HTR-8/SVneo (cell line): ENCODE results near the gene SLA2.
"Not testable (repeated sequence)": the region's sequence is repeated elsewhere in the genome, so short reads cannot be mapped to it uniquely, and the experiment has no call there.

Experiments used
- DNase-seq: peaks from one replicate; pipeline ENCODE4 v3.0.0; 2011; ENCODE audit warnings: low spot score, mixed read lengths; ENCODE audit not compliant: insufficient read length
- FAIRE-seq: peaks from 2 replicates; lab custom pipeline; 2011; peaks lifted over from hg19 to GRCh38; lab: Jason Lieb, UNC

Gene SLA2

DNA sequence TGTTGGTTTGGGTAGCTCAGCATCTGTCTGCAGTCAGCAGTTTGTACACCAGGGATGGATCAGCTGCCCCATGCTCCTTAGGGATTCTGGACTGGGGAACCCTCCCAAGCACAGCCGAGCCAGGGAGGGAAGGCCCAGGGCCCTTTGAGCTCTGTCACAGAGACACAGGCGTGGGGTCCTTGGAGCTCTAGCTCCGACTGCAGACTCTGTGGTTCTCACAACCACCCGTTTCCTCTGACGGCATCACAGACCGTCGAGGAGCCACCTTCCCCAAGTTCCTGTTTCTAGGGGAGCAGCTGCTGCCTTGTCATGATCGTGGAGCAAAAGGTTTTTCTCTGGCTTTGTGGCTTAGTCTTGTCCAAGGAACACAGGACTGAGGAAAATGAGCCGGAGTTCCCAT lies at the start of gene SLA2:
TSS of gene SLA2 (minus strand) at position 199 of the 400 bp plus-strand sequence. CDS start 4,861 bp downstream, outside the sequence.
- no peak for FAIRE-seq
- DNase-seq, result no peak

- not testable (repeated sequence) for DNase-seq, FAIRE-seq
Measured at GRCh38 chr20:36695467-36695866, 49.5 kb upstream of the SLA2 start.

GRCh38 chr20:36688630-36689029 lies 42.6 kb upstream of the SLA2 start:
- DNase-seq (no peak), FAIRE-seq (no peak)

GRCh38 chr20:36687850-36688249 lies 41.9 kb upstream of the SLA2 start:
- no peak for DNase-seq
- FAIRE-seq, result peak; percentile 40

GRCh38 chr20:36686944-36687343 lies 40.9 kb upstream of the SLA2 start:
- DNase-seq (no peak), FAIRE-seq (peak; percentile 33)

GRCh38 chr20:36686504-36686903 lies 40.5 kb upstream of the SLA2 start:
- no peak for FAIRE-seq
- no peak for DNase-seq

- DNase-seq (no peak), FAIRE-seq (no peak)
Measured at GRCh38 chr20:36684747-36685146, 38.8 kb upstream of the SLA2 start.

DNA sequence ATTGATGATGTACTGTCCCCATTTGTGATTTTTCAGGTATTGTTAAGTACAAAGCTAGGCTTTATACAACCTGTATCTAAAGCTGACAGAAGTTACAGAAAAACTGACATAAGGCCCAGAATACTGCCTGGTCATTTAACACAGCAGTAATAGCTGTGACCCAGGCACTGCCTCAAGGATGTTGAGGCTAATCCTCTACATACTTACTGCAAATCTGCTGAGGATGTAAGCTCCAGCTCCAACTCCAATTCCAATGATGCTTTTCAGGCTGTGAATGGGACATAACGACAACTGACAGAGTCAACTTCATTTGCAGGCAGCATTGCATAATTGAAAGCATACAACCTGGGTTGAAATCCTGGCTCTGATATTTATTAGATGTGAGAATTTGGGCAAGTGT lies 36.3 kb upstream of the SLA2 start:
- FAIRE-seq (peak; percentile 72), DNase-seq (no peak)

DNA sequence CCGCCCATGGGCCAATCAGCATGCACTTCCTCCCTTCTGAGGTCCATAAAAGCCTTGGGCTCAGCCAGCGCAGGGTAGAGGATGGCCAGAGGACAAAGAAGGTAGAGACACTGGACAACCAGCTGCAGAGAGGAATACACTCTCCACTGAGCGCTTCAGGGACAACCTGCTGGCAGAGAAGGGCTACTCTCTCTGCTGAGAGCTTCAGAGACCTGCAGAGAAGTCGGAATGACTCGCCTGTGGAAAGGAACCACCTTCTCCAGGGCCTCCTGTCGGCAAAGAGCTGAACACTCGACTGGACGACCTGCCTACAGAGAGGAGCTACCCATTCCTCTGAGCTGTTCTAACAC lies 31.4 kb upstream of the SLA2 start:
- DNase-seq, result no peak
- FAIRE-seq, result no peak

GRCh38 chr20:36676701-36677421 lies 30.9 kb upstream of the SLA2 start:
- no peak for FAIRE-seq

GRCh38 chr20:36675545-36675944 lies 29.5 kb upstream of the SLA2 start:
- DNase-seq, FAIRE-seq: not testable (repeated sequence)

More at GRCh38 chr20:36676701-36677421, 30.9 kb upstream of the SLA2 start:
- DNase-seq, result no peak

DNA sequence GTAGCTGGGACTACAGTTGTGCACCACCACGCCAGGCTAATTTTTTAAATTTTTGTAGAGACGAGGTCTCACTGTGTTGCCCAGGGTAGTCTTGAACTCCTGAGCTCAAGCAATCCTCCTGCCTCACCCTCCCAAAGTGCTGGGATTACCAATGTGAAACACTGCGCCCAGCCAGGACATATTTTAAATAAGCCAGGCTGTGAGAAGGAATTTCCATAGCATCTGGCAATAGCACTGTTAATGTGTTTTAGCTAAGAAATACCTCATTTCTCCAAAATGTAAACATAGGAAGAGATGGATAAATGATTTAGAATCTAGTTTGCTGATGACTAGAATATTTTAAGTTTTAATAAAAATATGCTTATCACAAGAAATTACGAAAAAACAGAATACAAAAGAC lies 27.0 kb upstream of the SLA2 start:
- FAIRE-seq, result no peak
- no peak for DNase-seq

DNA sequence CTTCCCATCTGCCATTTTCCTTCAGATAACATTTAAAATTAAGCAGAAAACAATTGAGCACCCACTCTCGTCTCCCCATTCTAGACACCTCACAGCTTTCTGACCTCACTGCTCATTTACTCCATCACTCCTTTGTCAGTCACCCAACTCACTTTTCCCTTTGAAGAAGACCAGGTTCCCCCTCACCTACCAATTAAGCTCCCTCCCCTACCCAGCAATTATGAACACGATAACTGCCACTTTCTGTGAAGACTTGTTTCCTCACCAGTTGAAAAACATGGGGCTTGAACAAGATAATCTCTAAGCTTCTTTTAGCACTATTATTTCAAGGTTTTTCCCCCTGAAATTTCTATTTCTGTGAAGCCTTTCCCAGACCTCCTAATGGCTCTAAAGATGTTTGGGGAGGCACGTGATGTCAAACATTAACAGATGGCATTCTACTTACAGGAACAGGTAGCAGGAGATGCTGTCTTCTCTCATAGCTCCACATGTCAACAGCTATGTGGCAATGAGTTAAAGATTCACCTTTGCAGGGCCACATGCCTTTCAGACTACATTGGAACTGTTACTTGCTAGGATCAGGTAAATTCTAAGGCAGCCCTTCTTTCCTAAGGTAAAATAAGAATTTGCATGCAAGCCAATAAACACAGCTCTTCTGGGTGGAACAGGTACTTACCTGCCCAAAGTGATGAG lies 24.8 kb upstream of the SLA2 start:
- FAIRE-seq, result peak; percentile 20

GRCh38 chr20:36666181-36666740 lies 20.3 kb upstream of the SLA2 start:
- no peak for DNase-seq
- FAIRE-seq, result peak; percentile 63

More for the DNA sequence above, 24.8 kb upstream of the SLA2 start:
- DNase-seq, result no peak

GRCh38 chr20:36663031-36663430 lies 17.0 kb upstream of the SLA2 start:
- FAIRE-seq, result peak; percentile 85

GRCh38 chr20:36658300-36658699 lies 12.3 kb upstream of the SLA2 start:
- FAIRE-seq (no peak), DNase-seq (no peak)

More at GRCh38 chr20:36663031-36663430, 17.0 kb upstream of the SLA2 start:
- DNase-seq, result no peak

GRCh38 chr20:36656733-36657132 lies 10.7 kb upstream of the SLA2 start:
- FAIRE-seq, result peak; percentile 42
- no peak for DNase-seq

DNA sequence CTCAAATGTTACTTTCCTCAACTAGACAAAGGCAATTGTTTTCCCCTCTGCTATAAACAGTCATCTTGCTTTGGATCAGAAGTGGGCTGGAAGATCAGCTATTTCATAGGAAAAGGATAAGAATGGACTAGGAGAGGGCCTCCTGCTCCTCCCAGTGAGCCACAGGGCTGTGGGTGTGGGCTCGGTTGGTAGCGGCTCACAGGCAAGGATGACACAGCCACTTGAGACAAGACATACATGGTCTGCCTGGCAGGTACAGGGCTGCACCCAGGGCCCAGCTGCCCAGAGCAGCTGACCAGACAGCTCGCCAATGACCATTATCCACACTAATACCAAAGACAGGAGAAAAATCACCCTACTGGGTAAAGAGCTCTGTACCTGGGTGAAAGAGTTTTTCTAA lies 9.0 kb upstream of the SLA2 start:
- FAIRE-seq (peak; percentile 26), DNase-seq (no peak)

- DNase-seq, result no peak
- FAIRE-seq, result no peak
Measured at GRCh38 chr20:36654506-36654905, 8.5 kb upstream of the SLA2 start.

- no peak for DNase-seq
- peak; percentile 73 for FAIRE-seq
Measured at GRCh38 chr20:36653456-36653855, 7.5 kb upstream of the SLA2 start.
